Measurements from ENCODE around the gene VPS13D.

DNA sequence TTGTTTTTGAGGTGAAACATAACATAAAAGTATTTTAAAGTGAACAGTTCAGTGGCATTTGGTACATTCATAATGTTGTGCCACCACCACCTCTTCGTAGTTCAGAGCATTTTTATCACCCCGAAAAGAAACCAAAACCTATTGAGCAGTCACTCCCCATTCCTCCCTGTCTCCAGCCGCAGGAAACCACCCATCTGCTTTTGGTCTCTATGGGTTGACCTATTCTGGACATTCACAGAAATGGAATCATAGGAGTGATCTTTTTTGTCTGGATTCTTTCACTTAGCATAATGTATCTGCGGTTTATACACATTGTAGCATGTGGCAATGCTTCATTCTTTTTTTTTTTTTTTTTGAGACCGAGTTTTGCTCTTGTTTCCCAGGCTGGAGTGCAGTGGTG lies 141.2 kb downstream of the VPS13D start:
- TF ChIP-seq, protein P1, sequence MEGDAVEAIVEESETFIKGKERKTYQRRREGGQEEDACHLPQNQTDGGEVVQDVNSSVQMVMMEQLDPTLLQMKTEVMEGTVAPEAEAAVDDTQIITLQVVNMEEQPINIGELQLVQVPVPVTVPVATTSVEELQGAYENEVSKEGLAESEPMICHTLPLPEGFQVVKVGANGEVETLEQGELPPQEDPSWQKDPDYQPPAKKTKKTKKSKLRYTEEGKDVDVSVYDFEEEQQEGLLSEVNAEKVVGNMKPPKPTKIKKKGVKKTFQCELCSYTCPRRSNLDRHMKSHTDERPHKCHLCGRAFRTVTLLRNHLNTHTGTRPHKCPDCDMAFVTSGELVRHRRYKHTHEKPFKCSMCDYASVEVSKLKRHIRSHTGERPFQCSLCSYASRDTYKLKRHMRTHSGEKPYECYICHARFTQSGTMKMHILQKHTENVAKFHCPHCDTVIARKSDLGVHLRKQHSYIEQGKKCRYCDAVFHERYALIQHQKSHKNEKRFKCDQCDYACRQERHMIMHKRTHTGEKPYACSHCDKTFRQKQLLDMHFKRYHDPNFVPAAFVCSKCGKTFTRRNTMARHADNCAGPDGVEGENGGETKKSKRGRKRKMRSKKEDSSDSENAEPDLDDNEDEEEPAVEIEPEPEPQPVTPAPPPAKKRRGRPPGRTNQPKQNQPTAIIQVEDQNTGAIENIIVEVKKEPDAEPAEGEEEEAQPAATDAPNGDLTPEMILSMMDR (conservative IDR thresholded peaks at IDR 0.05; ENCODE audit: low read depth in 2 of 2), result no peak
- no peak for TF ChIP-seq STAT1 (IDR thresholded peaks at IDR 0.05; ENCODE audit: unreplicated experiment)
- no peak for TF ChIP-seq POLR2AphosphoS5 (IDR thresholded peaks at IDR 0.05; ENCODE audit: low read depth)
- TF ChIP-seq EZH2 (IDR thresholded peaks at IDR 0.05; ENCODE audit: low read depth, unreplicated experiment), result no peak
- no peak for TF ChIP-seq JUNB (IDR thresholded peaks at IDR 0.05; ENCODE audit: unreplicated experiment)
- TF ChIP-seq REST (IDR thresholded peaks at IDR 0.05; ENCODE audit: unreplicated experiment), result no peak

All from GM23338 (cell line).